H1 (cell line): ENCODE data around the gene ARHGEF38. TPM values are rescaled to one million over a fixed set of nuclear protein-coding genes. Genes with fewer than 3 reads are reported as not detected.

Source experiments
- CTCF ChIA-PET: fragments of 300-600 bp; sonication (Branson Sonifier 250); formaldehyde crosslinking; loops from one replicate; lab custom pipeline; 2021; ENCODE audit not compliant: partially characterized antibody; lab: Charles Lee
- POLR2A ChIA-PET: fragments of 300-600 bp; sonication (Branson Sonifier 250); formaldehyde crosslinking; loops from one replicate; lab custom pipeline; 2021; ENCODE audit warnings: inconsistent platforms; ENCODE audit not compliant: partially characterized antibody; lab: Charles Lee
- DNase-seq, 2 experiments: peaks; one replicate each; pipeline versions ENCODE4 v3.0.0 to v3.0.0-alpha.2; 2010 to 2022; ENCODE audit warnings: low spot score in 2 of 2, low read depth in 1 of 2, mixed read lengths in 1 of 2
- FAIRE-seq: peaks from 2 replicates; lab custom pipeline; 2011; peaks lifted over from hg19 to GRCh38; lab: Jason Lieb, UNC
- H2AFZ ChIP-seq: 2 replicates; pipeline ENCODE4 v1.8.1; 2012; ENCODE audit warnings: low read length, inconsistent platforms
- H2AK5ac ChIP-seq: 2 replicates; pipeline ENCODE4 v1.6.1; 2013; ENCODE audit warnings: low read depth, low read length
- H2BK120ac ChIP-seq: replicated peaks from 2 replicates; pipeline ENCODE3; 2013; ENCODE audit warnings: low read depth, low read length, inconsistent platforms
- H2BK12ac ChIP-seq: 2 replicates; pipeline ENCODE4 v1.6.1; 2013; ENCODE audit warnings: low read depth, low read length
- H2BK15ac ChIP-seq: 2 replicates; pipeline ENCODE4 v1.6.1; 2013; ENCODE audit warnings: low read length
- H2BK20ac ChIP-seq: 2 replicates; pipeline ENCODE4 v1.6.1; 2013; ENCODE audit warnings: low read length
- H2BK5ac ChIP-seq: 2 replicates; pipeline ENCODE4 v1.6.1; 2013; ENCODE audit warnings: low read depth, low read length
- H3K14ac ChIP-seq: 2 replicates; pipeline ENCODE4 v1.6.1; 2013; ENCODE audit warnings: inconsistent platforms; ENCODE audit not compliant: insufficient read length
- H3K18ac ChIP-seq: 2 replicates; pipeline ENCODE4 v1.6.1; 2013; ENCODE audit warnings: low read length; ENCODE audit errors: extremely low read depth
- H3K23ac ChIP-seq: 2 replicates; pipeline ENCODE4 v1.6.1; 2013; ENCODE audit warnings: inconsistent platforms; ENCODE audit not compliant: insufficient read length
- H3K23me2 ChIP-seq: 2 replicates; pipeline ENCODE4 v1.6.1; 2013; ENCODE audit warnings: low read depth, low read length
- H3K27ac ChIP-seq: 2 replicates; pipeline ENCODE4 v1.6.1; 2011; ENCODE audit warnings: low read depth, low read length, inconsistent platforms
- H3K27me3 ChIP-seq, 4 experiments: replicated peaks in 1 of 4; 1 replicate in 1 of 4; 2 replicates in 3 of 4; pipeline versions ENCODE4 v1.6.1 to v1.8.1; 2011 to 2013; ENCODE audit warnings: low read length in 3 of 4, mild to moderate bottlenecking in 3 of 4, inconsistent platforms in 2 of 4, mixed read lengths in 2 of 4, moderate library complexity in 1 of 4; ENCODE audit not compliant: control insufficient read depth in 3 of 4, insufficient read depth in 3 of 4; ENCODE audit errors: extremely low read depth in 1 of 4
- H3K36me3 ChIP-seq, 4 experiments: 2 replicates each; pipeline versions ENCODE4 v1.6.1 to v1.8.1; 2011 to 2013; ENCODE audit warnings: mild to moderate bottlenecking in 4 of 4, low read length in 3 of 4, moderate library complexity in 2 of 4, control low read depth in 1 of 4, inconsistent platforms in 1 of 4; ENCODE audit not compliant: insufficient read depth in 4 of 4, control insufficient read depth in 2 of 4
- H3K4ac ChIP-seq: replicated peaks from 2 replicates; pipeline ENCODE3; 2013; ENCODE audit warnings: low read length, low read depth, mixed read lengths, inconsistent platforms; ENCODE audit not compliant: insufficient read length
- H3K4me1 ChIP-seq, 4 experiments: replicated peaks in 1 of 4; 1 replicate in 1 of 4; 2 replicates in 3 of 4; pipeline versions ENCODE4 v1.6.1 to v1.8.1; 2011 to 2013; ENCODE audit warnings: low read length in 3 of 4, inconsistent platforms in 2 of 4, mixed read lengths in 1 of 4; ENCODE audit not compliant: insufficient read depth in 4 of 4, control insufficient read depth in 3 of 4
- H3K4me2 ChIP-seq, 2 experiments: 2 replicates each; pipeline versions ENCODE4 v1.6.1 to v1.8.1; 2011 to 2013; ENCODE audit warnings: low read depth in 2 of 2, low read length in 2 of 2, control low read depth in 1 of 2, inconsistent platforms in 1 of 2, mild to moderate bottlenecking in 1 of 2; ENCODE audit not compliant: insufficient read depth in 1 of 2
- H3K4me3 ChIP-seq, 4 experiments: fragments of 200-600, 300-600 bp in 1 of 4; sonication (generic), shearing (Covaris generic), sonication (Bioruptor Twin) in 1 of 4; 2 replicates each; pipeline versions ENCODE4 v1.5.1 to v1.8.1; 2011 to 2016; ENCODE audit warnings: low read length in 4 of 4, low read depth in 3 of 4, control low read depth in 2 of 4, inconsistent platforms in 2 of 4, mild to moderate bottlenecking in 2 of 4, mixed read lengths in 1 of 4, moderate library complexity in 1 of 4; ENCODE audit not compliant: insufficient read depth in 2 of 4; ENCODE audit errors: extremely low read depth in 1 of 4
- H3K56ac ChIP-seq: replicated peaks from 2 replicates; pipeline ENCODE3; 2013; ENCODE audit warnings: low read depth, mild to moderate bottlenecking, mixed read lengths, low read length, inconsistent platforms; ENCODE audit not compliant: insufficient read length
- H3K79me1 ChIP-seq: 2 replicates; pipeline ENCODE4 v1.6.1; 2013; ENCODE audit warnings: low read depth, low read length, control low read depth
- H3K79me2 ChIP-seq, 2 experiments: 2 replicates each; pipeline versions ENCODE4 v1.6.1 to v1.8.1; 2012 to 2013; ENCODE audit warnings: low read length in 2 of 2, mild to moderate bottlenecking in 2 of 2, inconsistent platforms in 1 of 2; ENCODE audit not compliant: insufficient read depth in 2 of 2, control insufficient read depth in 1 of 2
- H3K9ac ChIP-seq, 4 experiments: replicated peaks in 1 of 4; 1 replicate in 1 of 4; 2 replicates in 3 of 4; pipeline versions ENCODE4 v1.6.1 to v1.8.1; 2011 to 2013; ENCODE audit warnings: low read depth in 3 of 4, low read length in 3 of 4, control low read depth in 2 of 4, mild to moderate bottlenecking in 2 of 4, moderate library complexity in 2 of 4, inconsistent platforms in 1 of 4; ENCODE audit errors: extremely low read depth in 1 of 4
- H3K9me3 ChIP-seq, 2 experiments: 2 replicates each; pipeline versions ENCODE4 v1.6.1 to v1.8.1; 2012 to 2013; ENCODE audit warnings: mild to moderate bottlenecking in 2 of 2, moderate library complexity in 2 of 2, control low read depth in 1 of 2, inconsistent platforms in 1 of 2, low read depth in 1 of 2, low read length in 1 of 2, mixed read lengths in 1 of 2; ENCODE audit not compliant: insufficient read depth in 2 of 2
- H4K20me1 ChIP-seq, 2 experiments: replicated peaks in 1 of 2; 2 replicates each; pipeline versions ENCODE3 to v1.8.1; 2011 to 2013; ENCODE audit warnings: inconsistent platforms in 2 of 2, low read length in 2 of 2, mild to moderate bottlenecking in 1 of 2; ENCODE audit not compliant: insufficient read depth in 2 of 2, control insufficient read depth in 1 of 2
- H4K5ac ChIP-seq: 2 replicates; pipeline ENCODE4 v1.6.1; 2013; ENCODE audit warnings: low read length, low read depth, mixed read lengths, inconsistent platforms; ENCODE audit not compliant: insufficient read length
- H4K8ac ChIP-seq: 2 replicates; pipeline ENCODE4 v1.8.0; 2013; ENCODE audit warnings: mild to moderate bottlenecking, moderate library complexity, low read length, inconsistent platforms; ENCODE audit not compliant: insufficient read depth; ENCODE audit errors: extremely low read depth
- H4K91ac ChIP-seq: replicated peaks from 2 replicates; pipeline ENCODE3; 2013; ENCODE audit warnings: low read length, mixed read lengths, inconsistent platforms; ENCODE audit not compliant: insufficient read length
- CBX8 ChIP-seq: fragments of 300-800, 300-1000 bp; sonication (generic); IDR thresholded peaks from 2 replicates; pipeline ENCODE4 v1.7.1; 2016; ENCODE audit warnings: low read depth, low read length, borderline replicate concordance
- CEBPB ChIP-seq: IDR thresholded peaks from 2 replicates; pipeline ENCODE4 v1.6.1; 2012; ENCODE audit warnings: low read depth, low read length
- CTCF ChIP-seq, 3 experiments: IDR thresholded peaks; 1 replicate in 2 of 3; 2 replicates in 1 of 3; pipeline versions ENCODE4 v1.5.1 to v1.6.1; 2011; ENCODE audit warnings: low read length in 3 of 3, mild to moderate bottlenecking in 3 of 3, inconsistent platforms in 2 of 3, low read depth in 1 of 3, moderate library complexity in 1 of 3; ENCODE audit not compliant: insufficient read depth in 1 of 3; ENCODE audit errors: control extremely low read depth in 1 of 3
- RAD21 ChIP-seq, 2 experiments: IDR thresholded peaks in 1 of 2; conservative IDR thresholded peaks in 1 of 2; 2 replicates each; pipeline ENCODE4 v1.6.1; 2011; ENCODE audit warnings: low read depth in 2 of 2, low read length in 2 of 2, improper control_type of control experiment in 1 of 2, inconsistent platforms in 1 of 2, mild to moderate bottlenecking in 1 of 2, moderate library complexity in 1 of 2
- WGBS, 2 experiments: shearing (Covaris generic) in 1 of 2; methylation state at CpG; one replicate each; pipeline versions ENCODE4 v1.1.6 to v1.1.7; 2013 to 2015; ENCODE audit warnings: low lambda C conversion rate in 2 of 2, mixed read lengths in 2 of 2, inconsistent platforms in 1 of 2, low coverage in 1 of 2, missing lambda C conversion rate in 1 of 2; ENCODE audit not compliant: insufficient replicate concordance in 2 of 2, insufficient coverage in 1 of 2, insufficient read length in 1 of 2; ENCODE audit errors: extremely low coverage in 1 of 2, missing lambda C conversion rate in 1 of 2; 5-methylcytosine and 5-hydroxymethylcytosine counted together
- polyA plus RNA-seq, 7 experiments: library from polyadenylated mRNA; depleted of rRNA in 3 of 7; stranded (reverse) in 5 of 7; unstranded in 2 of 7; fragments of >200 nt in 5 of 7; fragments of 200-250 nt in 2 of 7; gene quantifications; 1 replicate in 5 of 7; 2 replicates in 1 of 7; 4 replicates in 1 of 7; pipeline versions ENCODE4 v1.2.1 to v1.2.3, GENCODE V29; 2011 to 2013; ENCODE audit warnings: missing spikeins in 2 of 7, mixed read lengths in 2 of 7
- total RNA-seq: library from RNA; stranded (reverse); fragmentation: NEBNext Ultra II Directional; extraction: Animal tissue kit (Norgen Biotek cat#: 25700); gene quantifications from 2 replicates; pipeline ENCODE4 v1.2.1, GENCODE V29; 2021

Gene ARHGEF38
- total and polyA plus RNA-seq, 2 of the 8 experiments (the other 6 are each of a cell fraction or from before 2014, with no cell fraction given): not detected

DNA sequence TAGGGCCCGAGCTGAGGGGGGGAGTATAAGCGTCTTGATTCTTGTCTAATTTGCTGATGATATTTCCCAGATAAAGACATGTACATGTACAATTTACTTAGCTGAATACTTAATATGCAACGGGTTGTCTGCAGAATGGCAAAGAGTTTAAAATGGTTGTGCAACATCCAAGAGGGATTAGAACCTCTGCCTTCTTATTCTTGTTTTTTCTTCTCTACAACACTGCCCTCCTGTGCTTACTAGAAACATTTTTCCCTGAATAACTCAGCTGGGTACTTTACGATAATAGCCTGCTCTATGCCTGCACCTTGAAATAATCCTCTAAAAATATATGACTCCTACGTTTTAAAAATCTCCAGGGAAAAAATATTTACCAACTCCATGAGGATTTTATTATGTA, 114.3 kb downstream of the ARHGEF38 start:
- H3K14ac ChIP-seq: no peak overlapping the region
- no peaks in the 10 kb centered on the region for H3K79me2 ChIP-seq
- no peak overlapping the region for H3K18ac ChIP-seq
- no peak overlapping the region for H3K4ac ChIP-seq
- H2BK15ac ChIP-seq: no peak overlapping the region
- WGBS, 2 experiments: 60% methylated on average over 5 of the region's 5 CpGs; no CpG with 5 or more reads in 1 of the 2 experiments
- no peak overlapping the region for H2BK20ac ChIP-seq
- H3K9ac ChIP-seq: no peak overlapping the region
- no peak overlapping the region for H4K8ac ChIP-seq
- no peak overlapping the region for H3K23ac ChIP-seq
- TF ChIP-seq RAD21 (IDR thresholded peaks at IDR 0.05 in 1 of 2, conservative IDR thresholded peaks at IDR 0.05 in 1 of 2; ENCODE audit: low read depth in 2 of 2, low read length in 2 of 2): peak; percentile 61 to 67
- peak in 2 of 3 experiments; percentile 37 to 41; a peak in 2 of 4 replicates for TF ChIP-seq CTCF (IDR thresholded peaks at IDR 0.05; ENCODE audit: control extremely low read depth in 1 of 3, insufficient read depth in 1 of 3, low read depth in 1 of 3, low read length in 3 of 3)
- TF ChIP-seq CEBPB: peak; percentile 89
- no peak for TF ChIP-seq CBX8
- no peaks in the 10 kb centered on the region for H3K23me2 ChIP-seq
- peaks cover 0 to 1% (median 0%) of the 10 kb centered on the region in 4 experiments; a peak in 1 of 7 replicates for H3K27me3 ChIP-seq
- ChIA-PET CTCF (interaction anchor here (0.7 to 5.4 kb wide), 25 partner anchors 10 to 789 kb away, joined by 3 to 28 read pairs (median 4); partner anchors contain the start of gene PPA2), POLR2A (no interaction called here)
- H3K4me1 ChIP-seq: no peaks in the 10 kb centered on the region
- no peaks in the 10 kb centered on the region for H3K79me1 ChIP-seq
- no peak overlapping the region for H2BK120ac ChIP-seq
- no peaks in the 10 kb centered on the region for H3K9me3 ChIP-seq
- H4K5ac ChIP-seq: no peak overlapping the region
- FAIRE-seq (peak; percentile 60), DNase-seq (no peak)
- no peaks in the 10 kb centered on the region for H3K36me3 ChIP-seq
- H3K4me3 ChIP-seq: no peak overlapping the region
- H2AK5ac ChIP-seq: no peak overlapping the region
- H3K4me2 ChIP-seq: no peak overlapping the region
- H3K27ac ChIP-seq: no peak overlapping the region
- no peaks in the 10 kb centered on the region for H4K20me1 ChIP-seq
- no peak overlapping the region for H2BK5ac ChIP-seq
- H2AFZ ChIP-seq: no peak overlapping the region
- no peak overlapping the region for H3K56ac ChIP-seq
- no peak overlapping the region for H4K91ac ChIP-seq
- no peak overlapping the region for H2BK12ac ChIP-seq
